Natural killer cell (primary cell): ENCODE data around the gene NPR2. TPM values are rescaled to one million over a fixed set of nuclear protein-coding genes. Genes with fewer than 3 reads are reported as not detected.

Experiments
- ATAC-seq, 3 donors: fragments of 150-1000 bp in 2 of 3; fragments of 200-7000 bp in 1 of 3; cut with Tn5 transposase; 1 replicate in 1 of 3; 2 replicates in 2 of 3; pipeline ENCODE4 v1.10.0; 2021; ENCODE audit warnings: mild to moderate bottlenecking in 2 of 3, moderate library complexity in 2 of 3
- DNase-seq, 2 donors: peaks; one replicate each; pipeline versions ENCODE4 v3.0.0 to v3.0.0-alpha.2; 2013 to 2021; ENCODE audit warnings: mixed read lengths in 1 of 2
- H3K27ac ChIP-seq: one replicate; pipeline ENCODE4 v1.5.1; 2013; ENCODE audit warnings: mild to moderate bottlenecking, low read length
- H3K27me3 ChIP-seq: one replicate; pipeline ENCODE4 v1.6.1; 2013; ENCODE audit warnings: low read length; ENCODE audit not compliant: control insufficient read depth, insufficient read depth
- H3K36me3 ChIP-seq: one replicate; pipeline ENCODE4 v1.6.1; 2013; ENCODE audit warnings: low read length; ENCODE audit not compliant: control insufficient read depth, insufficient read depth
- H3K4me1 ChIP-seq: one replicate; pipeline ENCODE4 v1.6.1; 2013; ENCODE audit warnings: low read length; ENCODE audit not compliant: control insufficient read depth, insufficient read depth
- H3K4me3 ChIP-seq: one replicate; pipeline ENCODE4 v1.5.1; 2013; ENCODE audit warnings: low read length
- H3K9me3 ChIP-seq: one replicate; pipeline ENCODE4 v1.6.1; 2013; ENCODE audit warnings: low read length; ENCODE audit not compliant: control insufficient read depth, insufficient read depth
- H3K27ac Mint-ChIP-seq, 2 donors: one replicate each; pipeline ENCODE4 v1.8.0; 2022; ENCODE audit warnings: mild to moderate bottlenecking in 2 of 2, mixed read lengths in 2 of 2, moderate library complexity in 1 of 2
- H3K27me3 Mint-ChIP-seq, 2 donors: one replicate each; pipeline ENCODE4 v1.8.0; 2022; ENCODE audit warnings: low read depth in 2 of 2, mixed read lengths in 2 of 2
- H3K36me3 Mint-ChIP-seq: one replicate; pipeline ENCODE4 v1.8.0; 2022; ENCODE audit warnings: mixed read lengths
- H3K4me1 Mint-ChIP-seq, 2 donors: one replicate each; pipeline ENCODE4 v1.8.0; 2022; ENCODE audit warnings: mixed read lengths in 2 of 2
- H3K4me3 Mint-ChIP-seq: one replicate; pipeline ENCODE4 v1.8.0; 2022; ENCODE audit warnings: mild to moderate bottlenecking, moderate library complexity, mixed read lengths
- H3K9me3 Mint-ChIP-seq, 2 donors: one replicate each; pipeline ENCODE4 v1.8.0; 2022; ENCODE audit warnings: mixed read lengths in 2 of 2
- CTCF ChIP-seq: fragments of 200-600 bp; IDR thresholded peaks from one replicate; pipeline ENCODE4 v1.8.0; 2022; ENCODE audit warnings: antibody characterized with exemption
- WGBS: methylation state at CpG from one replicate; pipeline ENCODE4 v1.1.7; 2013; ENCODE audit warnings: missing lambda C conversion rate; ENCODE audit not compliant: insufficient coverage; 5-methylcytosine and 5-hydroxymethylcytosine counted together
- intact Hi-C: fragments of 100-400 bp; cut with micrococcal nuclease; formaldehyde crosslinking; loops from one replicate; pipeline ENCODE4 v1.14.2; 2022
- total RNA-seq, 4 donors: library from RNA; stranded (reverse); fragments of 120-200 nt in 1 of 4; gene quantifications; one replicate each; pipeline versions ENCODE4 v1.2.3 to v1.2.4, GENCODE V29; 2013 to 2022

The NPR2 gene
- total RNA-seq, 3 donors from 2014 or later (not counting 1 experiment from before 2014, with no cell fraction given), result 2.1 to 2.7 (median 2.4) TPM

- H3K4me3 Mint-ChIP-seq, result no peak overlapping the region
Measured at GRCh38 chr9:35835766-35836165, 44.4 kb downstream of the NPR2 start.

GRCh38 chr9:35836595-35836994, 45.2 kb downstream of the NPR2 start:
- Mint-ChIP-seq H3K4me3 (no peak overlapping the region), H3K27me3 (no peaks in the 10 kb centered on the region), H3K4me1 (peaks cover 0 to 14% of the 10 kb centered on the region in 2 donors), H3K9me3 (no peaks in the 10 kb centered on the region), H3K36me3 (no peaks in the 10 kb centered on the region), H3K27ac (no peak overlapping the region)
- DNase-seq (no peak), ATAC-seq (no peak)
- H3K27me3 ChIP-seq, result no peaks in the 10 kb centered on the region
- WGBS, result 94% methylated on average over 5 of the region's 5 CpGs
- no peak for TF ChIP-seq CTCF
- intact Hi-C loops, result no loop called here
- H3K9me3 ChIP-seq, result no peaks in the 10 kb centered on the region
- H3K4me3 ChIP-seq, result no peak overlapping the region
- no peaks in the 10 kb centered on the region for H3K36me3 ChIP-seq
- peaks cover 14% of the 10 kb centered on the region for H3K4me1 ChIP-seq
- no peak overlapping the region for H3K27ac ChIP-seq

More at GRCh38 chr9:35835766-35836165, 44.4 kb downstream of the NPR2 start:
- Histone ChIP-seq H3K27me3 (no peaks in the 10 kb centered on the region), H3K36me3 (no peaks in the 10 kb centered on the region), H3K27ac (no peak overlapping the region), H3K9me3 (no peaks in the 10 kb centered on the region), H3K4me1 (peaks cover 14% of the 10 kb centered on the region), H3K4me3 (no peak overlapping the region)
- 69% methylated on average over 2 of the region's 2 CpGs for WGBS
- Mint-ChIP-seq H3K4me1 (peaks cover 0 to 18% of the 10 kb centered on the region in 2 donors), H3K27me3 (no peaks in the 10 kb centered on the region), H3K36me3 (no peaks in the 10 kb centered on the region), H3K27ac (no peak overlapping the region), H3K9me3 (no peaks in the 10 kb centered on the region)
- intact Hi-C loops, result no loop called here
- no peak for ATAC-seq
- TF ChIP-seq CTCF, result no peak
- no peak for DNase-seq

- Mint-ChIP-seq H3K36me3 (no peaks in the 10 kb centered on the region), H3K27ac (no peak overlapping the region), H3K4me3 (no peak overlapping the region), H3K4me1 (peaks cover 0 to 13% of the 10 kb centered on the region in 2 donors), H3K27me3 (no peaks in the 10 kb centered on the region), H3K9me3 (no peaks in the 10 kb centered on the region)
- Histone ChIP-seq H3K36me3 (no peaks in the 10 kb centered on the region), H3K27me3 (no peaks in the 10 kb centered on the region), H3K4me3 (no peak overlapping the region), H3K4me1 (peaks cover 17% of the 10 kb centered on the region), H3K9me3 (no peaks in the 10 kb centered on the region), H3K27ac (no peak overlapping the region)
- DNase-seq, result no peak
- WGBS, result 68% methylated on average over 5 of the region's 5 CpGs
- no peak for ATAC-seq
- intact Hi-C loops, result no loop called here
- TF ChIP-seq CTCF, result no peak
Measured at GRCh38 chr9:35839926-35840325, 48.5 kb downstream of the NPR2 start.

GRCh38 chr9:35840881-35841644, 49.7 kb downstream of the NPR2 start:
- DNase-seq (no peak), ATAC-seq (no peak)
- intact Hi-C loops, result no loop called here
- H3K4me1 Mint-ChIP-seq, result peaks cover 6 to 16% of the 10 kb centered on the region in 2 donors
- no peaks in the 10 kb centered on the region for H3K9me3 Mint-ChIP-seq
- Histone ChIP-seq H3K36me3 (no peaks in the 10 kb centered on the region), H3K27ac (no peak overlapping the region), H3K9me3 (no peaks in the 10 kb centered on the region), H3K4me3 (no peak overlapping the region), H3K27me3 (no peaks in the 10 kb centered on the region), H3K4me1 (peaks cover 23% of the 10 kb centered on the region)
- H3K36me3 Mint-ChIP-seq, result no peaks in the 10 kb centered on the region
- no peak for TF ChIP-seq CTCF
- H3K27me3 Mint-ChIP-seq, result no peaks in the 10 kb centered on the region
- 94% methylated on average over 15 of the region's 15 CpGs for WGBS
- no peak overlapping the region for H3K4me3 Mint-ChIP-seq
- H3K27ac Mint-ChIP-seq, result no peak overlapping the region
